K562 (cell line): ENCODE data around the gene E2F1. TPM values are rescaled to one million over a fixed set of nuclear protein-coding genes. Genes with fewer than 3 reads are reported as not detected.

Experiments used
- BHLHE40 ChIP-seq: IDR thresholded peaks from 2 replicates; pipeline ENCODE4 v1.6.1; 2011; ENCODE audit warnings: low read length, improper control_type of control experiment
- HLTF ChIP-seq: fragments of 450-650 bp; IDR thresholded peaks from 2 replicates; pipeline ENCODE4 v1.6.1; 2016
- HMGN3 ChIP-seq: IDR thresholded peaks from 2 replicates; pipeline ENCODE4 v1.6.1; 2011; ENCODE audit warnings: borderline replicate concordance, low read depth, mild to moderate bottlenecking, mixed read lengths, low read length; ENCODE audit not compliant: insufficient read length; ENCODE audit errors: extremely low read depth
- MEF2D ChIP-seq: conservative IDR thresholded peaks from 2 replicates; pipeline ENCODE4 v1.6.1; 2016; ENCODE audit warnings: low read depth, missing genetic modification characterization, missing compliant biosample characterization
- MYNN ChIP-seq, 2 experiments: sonication (generic); formaldehyde crosslinking in 1 of 2; IDR thresholded peaks; 2 replicates each; pipeline versions ENCODE4 v1.5.0 to v1.6.1; 2016 to 2020; ENCODE audit warnings: antibody characterized with exemption in 1 of 2, missing genetic modification reagents in 1 of 2
- SMARCC2 ChIP-seq: fragments of 450-650 bp; IDR thresholded peaks from 2 replicates; pipeline ENCODE4 v1.6.1; 2017; ENCODE audit warnings: antibody characterized with exemption, moderate library complexity, mild to moderate bottlenecking, low read depth
- STAG1 ChIP-seq: sonication (generic); formaldehyde crosslinking; IDR thresholded peaks from 2 replicates; pipeline ENCODE4 v1.5.0; 2020; ENCODE audit warnings: missing genetic modification reagents, borderline replicate concordance
- SUPT5H ChIP-seq: fragments of 450-650 bp; IDR thresholded peaks from 2 replicates; pipeline ENCODE4 v1.6.1; 2016
- XRCC5 ChIP-seq: fragments of 200-400 bp; formaldehyde crosslinking; IDR thresholded peaks from 2 replicates; pipeline ENCODE4 v1.6.1; 2017; ENCODE audit warnings: low read depth, mild to moderate bottlenecking, low read length
- polyA plus RNA-seq, 8 experiments: library from polyadenylated mRNA; depleted of rRNA in 4 of 8; stranded (reverse) in 5 of 8; unstranded in 3 of 8; fragments of >200 nt; fragmentation: Nextera tagmentation in 2 of 8; fragmentation: Illumina TruSeq in 1 of 8; extraction: Ambion mirVana in 2 of 8; extraction: Trizol in 1 of 8; gene quantifications; 2 replicates each; pipeline versions ENCODE4 v1.2.1 to v1.2.3, GENCODE V29; 2011 to 2014; ENCODE audit warnings: inconsistent platforms in 1 of 8, missing spikeins in 1 of 8
- total RNA-seq, 7 experiments: library from RNA; depleted of rRNA in 6 of 7; stranded (reverse); fragments of >200 nt in 6 of 7; fragmentation: Illumina TruSeq in 2 of 7; extraction: Trizol in 2 of 7; gene quantifications; 2 replicates each; pipeline versions ENCODE4 v1.2.1 to v1.2.3, GENCODE V29; 2011 to 2021; ENCODE audit warnings: low replicate concordance in 1 of 7
- TF ChIP-seq, protein P1 (sequence below), 2 experiments: fragments of 450-650 bp; formaldehyde crosslinking in 1 of 2; IDR thresholded peaks; 2 replicates each; pipeline versions ENCODE4 v1.4.0 to v1.6.1; 2014 to 2020; ENCODE audit warnings: mild to moderate bottlenecking in 2 of 2, borderline replicate concordance in 1 of 2, low read depth in 1 of 2
- TF ChIP-seq, protein P2 (sequence below): fragments of 250-450 bp; sonication (Bioruptor Pico); IDR thresholded peaks from 2 replicates; pipeline ENCODE4 v1.4.0; 2020; ENCODE audit warnings: mild to moderate bottlenecking, moderate library complexity
- TF ChIP-seq, protein P3 (sequence below): sonication (generic); formaldehyde crosslinking; IDR thresholded peaks from 2 replicates; pipeline ENCODE4 v1.8.0; 2022; ENCODE audit warnings: missing genetic modification reagents, mild to moderate bottlenecking, moderate library complexity, borderline replicate concordance

Gene E2F1
- total and polyA plus RNA-seq, 9 of the 15 experiments (the other 6 are each of a cell fraction or from before 2014, with no cell fraction given): 0.14 to 30.6 (median 13.1) TPM

DNA sequence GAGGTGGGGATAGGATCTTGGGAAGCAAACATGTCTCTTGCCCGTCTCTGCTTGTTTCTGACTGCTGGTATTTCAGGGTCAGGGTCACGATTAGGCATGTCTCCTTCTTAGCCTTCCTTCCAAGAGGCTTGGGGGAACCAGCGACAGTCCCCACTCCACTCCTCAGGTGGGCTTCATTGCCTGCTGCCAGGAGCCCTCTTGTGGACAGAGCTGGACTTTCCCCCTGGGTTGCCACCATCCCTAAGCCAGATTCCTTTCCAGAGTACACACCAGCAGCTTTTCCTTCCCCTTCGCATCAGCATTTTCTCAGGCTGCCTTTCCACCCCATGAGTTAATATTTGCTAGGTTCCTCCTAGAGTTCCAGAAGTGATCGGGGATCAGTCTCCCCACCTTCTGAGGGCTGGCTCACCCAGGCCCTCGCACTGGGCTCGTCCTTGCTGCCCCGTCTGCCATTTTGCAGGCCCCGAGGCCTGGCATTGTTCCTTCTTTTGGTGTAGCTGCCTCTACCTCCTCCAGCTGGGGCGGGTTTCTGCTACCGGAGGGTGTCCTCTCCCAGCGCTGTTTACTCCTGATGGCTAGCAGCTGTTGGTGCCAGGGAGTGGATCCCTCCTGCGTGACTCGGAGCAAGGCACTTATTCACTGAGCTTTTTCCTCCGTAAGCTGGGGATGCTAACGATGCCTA is 32.8 kb downstream of the E2F1 start (continued):
- TF ChIP-seq, protein P1, sequence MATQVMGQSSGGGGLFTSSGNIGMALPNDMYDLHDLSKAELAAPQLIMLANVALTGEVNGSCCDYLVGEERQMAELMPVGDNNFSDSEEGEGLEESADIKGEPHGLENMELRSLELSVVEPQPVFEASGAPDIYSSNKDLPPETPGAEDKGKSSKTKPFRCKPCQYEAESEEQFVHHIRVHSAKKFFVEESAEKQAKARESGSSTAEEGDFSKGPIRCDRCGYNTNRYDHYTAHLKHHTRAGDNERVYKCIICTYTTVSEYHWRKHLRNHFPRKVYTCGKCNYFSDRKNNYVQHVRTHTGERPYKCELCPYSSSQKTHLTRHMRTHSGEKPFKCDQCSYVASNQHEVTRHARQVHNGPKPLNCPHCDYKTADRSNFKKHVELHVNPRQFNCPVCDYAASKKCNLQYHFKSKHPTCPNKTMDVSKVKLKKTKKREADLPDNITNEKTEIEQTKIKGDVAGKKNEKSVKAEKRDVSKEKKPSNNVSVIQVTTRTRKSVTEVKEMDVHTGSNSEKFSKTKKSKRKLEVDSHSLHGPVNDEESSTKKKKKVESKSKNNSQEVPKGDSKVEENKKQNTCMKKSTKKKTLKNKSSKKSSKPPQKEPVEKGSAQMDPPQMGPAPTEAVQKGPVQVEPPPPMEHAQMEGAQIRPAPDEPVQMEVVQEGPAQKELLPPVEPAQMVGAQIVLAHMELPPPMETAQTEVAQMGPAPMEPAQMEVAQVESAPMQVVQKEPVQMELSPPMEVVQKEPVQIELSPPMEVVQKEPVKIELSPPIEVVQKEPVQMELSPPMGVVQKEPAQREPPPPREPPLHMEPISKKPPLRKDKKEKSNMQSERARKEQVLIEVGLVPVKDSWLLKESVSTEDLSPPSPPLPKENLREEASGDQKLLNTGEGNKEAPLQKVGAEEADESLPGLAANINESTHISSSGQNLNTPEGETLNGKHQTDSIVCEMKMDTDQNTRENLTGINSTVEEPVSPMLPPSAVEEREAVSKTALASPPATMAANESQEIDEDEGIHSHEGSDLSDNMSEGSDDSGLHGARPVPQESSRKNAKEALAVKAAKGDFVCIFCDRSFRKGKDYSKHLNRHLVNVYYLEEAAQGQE (IDR thresholded peaks at IDR 0.05; ENCODE audit: borderline replicate concordance): peak; percentile 82
- TF ChIP-seq, protein P1 (CRISPR knock-in tag; IDR thresholded peaks at IDR 0.05; ENCODE audit: low read depth): no peak
- TF ChIP-seq MYNN (IDR thresholded peaks at IDR 0.05) (peak; percentile 46; the same call in 1 of the 2 replicates), MYNN (CRISPR knock-in tag; IDR thresholded peaks at IDR 0.05) (no peak), HLTF (no peak), BHLHE40 (peak; percentile 44; the same call in 1 of the 2 replicates), SMARCC2 (no peak), MEF2D (tag) (no peak), SUPT5H (0 out of 2 replicates have a peak, but pooled peaks have one; percentile 48), STAG1 (CRISPR knock-in tag) (peak; percentile 55; the same call in 1 of the 2 replicates), HMGN3 (peak; percentile 23), XRCC5 (0 out of 2 replicates have a peak, but pooled peaks have one; percentile 48)
- TF ChIP-seq, protein P2, sequence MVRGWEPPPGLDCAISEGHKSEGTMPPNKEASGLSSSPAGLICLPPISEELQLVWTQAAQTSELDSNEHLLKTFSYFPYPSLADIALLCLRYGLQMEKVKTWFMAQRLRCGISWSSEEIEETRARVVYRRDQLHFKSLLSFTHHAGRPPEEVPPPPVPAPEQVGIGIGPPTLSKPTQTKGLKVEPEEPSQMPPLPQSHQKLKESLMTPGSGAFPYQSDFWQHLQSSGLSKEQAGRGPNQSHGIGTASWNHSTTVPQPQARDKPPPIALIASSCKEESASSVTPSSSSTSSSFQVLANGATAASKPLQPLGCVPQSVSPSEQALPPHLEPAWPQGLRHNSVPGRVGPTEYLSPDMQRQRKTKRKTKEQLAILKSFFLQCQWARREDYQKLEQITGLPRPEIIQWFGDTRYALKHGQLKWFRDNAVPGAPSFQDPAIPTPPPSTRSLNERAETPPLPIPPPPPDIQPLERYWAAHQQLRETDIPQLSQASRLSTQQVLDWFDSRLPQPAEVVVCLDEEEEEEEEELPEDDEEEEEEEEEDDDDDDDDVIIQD (CRISPR knock-in tag): no peak
- TF ChIP-seq, protein P3, sequence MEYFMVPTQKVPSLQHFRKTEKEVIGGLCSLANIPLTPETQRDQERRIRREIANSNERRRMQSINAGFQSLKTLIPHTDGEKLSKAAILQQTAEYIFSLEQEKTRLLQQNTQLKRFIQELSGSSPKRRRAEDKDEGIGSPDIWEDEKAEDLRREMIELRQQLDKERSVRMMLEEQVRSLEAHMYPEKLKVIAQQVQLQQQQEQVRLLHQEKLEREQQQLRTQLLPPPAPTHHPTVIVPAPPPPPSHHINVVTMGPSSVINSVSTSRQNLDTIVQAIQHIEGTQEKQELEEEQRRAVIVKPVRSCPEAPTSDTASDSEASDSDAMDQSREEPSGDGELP (CRISPR knock-in tag): peak; percentile 49; the same call in 1 of the 2 replicates
